PC-9 (cell line): ENCODE results near the gene AQP2. TPM values are rescaled to one million over a fixed set of nuclear protein-coding genes. Genes with fewer than 3 reads are reported as not detected.

ENCODE experiments used
- BruUV-seq: library from RNA; stranded (reverse); fragments of 400-500 nt; replicated peaks from 2 replicates; lab custom pipeline; 2021; lab: Mats Ljungman, UMichigan
- CTCF ChIA-PET: fragments of 300-600 bp; sonication (Branson Sonifier 250); formaldehyde crosslinking; loops from one replicate; lab custom pipeline; 2022; ENCODE audit warnings: antibody characterized with exemption; lab: Charles Lee
- POLR2A ChIA-PET: fragments of 300-600 bp; sonication (Branson Sonifier 250); formaldehyde crosslinking; loops from one replicate; lab custom pipeline; 2022; ENCODE audit warnings: antibody characterized with exemption; ENCODE audit not compliant: unreplicated experiment; lab: Charles Lee
- DNase-seq, 2 experiments: peaks; one replicate each; pipeline versions ENCODE4 v3.0.0 to v3.0.0-alpha.2; 2015 to 2022; ENCODE audit warnings: mixed read lengths in 1 of 2
- H2AFZ ChIP-seq: fragments of 200-600 bp; sonication (generic); 2 replicates; pipeline ENCODE4 v1.8.1; 2017; ENCODE audit warnings: antibody characterized with exemption
- H3F3A ChIP-seq: fragments of 200-600 bp; sonication (generic); 2 replicates; pipeline ENCODE4 v1.8.1; 2017; ENCODE audit warnings: antibody characterized with exemption, mild to moderate bottlenecking, low read depth; ENCODE audit not compliant: insufficient read depth
- H3K27ac ChIP-seq: fragments of 200-600 bp; sonication (generic); 2 replicates; pipeline ENCODE4 v1.6.1; 2016; ENCODE audit warnings: mixed run types
- H3K27me3 ChIP-seq: fragments of 200-600 bp; sonication (generic); 2 replicates; pipeline ENCODE4 v1.6.1; 2016; ENCODE audit warnings: low read depth, mixed run types; ENCODE audit not compliant: insufficient read depth
- H3K36me3 ChIP-seq: fragments of 200-600 bp; sonication (generic); 2 replicates; pipeline ENCODE4 v1.6.1; 2016; ENCODE audit warnings: low read depth, mixed run types
- H3K4me1 ChIP-seq: fragments of 200-600 bp; sonication (generic); replicated peaks from 2 replicates; pipeline ENCODE4 v1.6.1; 2016; ENCODE audit warnings: mixed run types; ENCODE audit not compliant: insufficient read depth
- H3K4me2 ChIP-seq: fragments of 200-600 bp; sonication (generic); 2 replicates; pipeline ENCODE4 v1.6.1; 2017; ENCODE audit warnings: mixed run types
- H3K4me3 ChIP-seq: fragments of 200-600 bp; sonication (generic); 2 replicates; pipeline ENCODE4 v1.6.1; 2016; ENCODE audit warnings: mixed run types
- H3K79me2 ChIP-seq: fragments of 200-600 bp; sonication (generic); 2 replicates; pipeline ENCODE4 v1.6.1; 2017; ENCODE audit warnings: low read depth, mixed run types
- H3K9me2 ChIP-seq: fragments of 200-600 bp; sonication (generic); 2 replicates; pipeline ENCODE4 v1.8.1; 2017; ENCODE audit warnings: mild to moderate bottlenecking; ENCODE audit not compliant: insufficient read depth
- H3K9me3 ChIP-seq: fragments of 200-600 bp; sonication (generic); 2 replicates; pipeline ENCODE4 v1.8.1; 2016; ENCODE audit warnings: low read depth; ENCODE audit not compliant: insufficient read depth
- H4K20me1 ChIP-seq: fragments of 200-600 bp; sonication (generic); 2 replicates; pipeline ENCODE4 v1.8.1; 2017; ENCODE audit not compliant: insufficient read depth
- CTCF ChIP-seq: fragments of 200-600 bp; sonication (generic); conservative IDR thresholded peaks from 2 replicates; pipeline ENCODE4 v1.6.1; 2017; ENCODE audit warnings: mixed run types, antibody characterized with exemption, mild to moderate bottlenecking, moderate library complexity
- EZH2 ChIP-seq: fragments of 200-600 bp; sonication (generic); IDR thresholded peaks from 2 replicates; pipeline ENCODE4 v1.8.0; 2017; ENCODE audit warnings: antibody characterized with exemption, low read depth
- intact Hi-C: fragments of 100-400 bp; cut with micrococcal nuclease; formaldehyde crosslinking; loops from one replicate; pipeline ENCODE4 v1.10.0; 2022; ENCODE audit not compliant: unreplicated experiment
- total RNA-seq: library from RNA; stranded (reverse); gene quantifications from 2 replicates; pipeline ENCODE4 v1.2.3, GENCODE V29; 2021

The AQP2 gene
- total RNA-seq, 1 experiment from 2014 or later: not detected

- H3K36me3 ChIP-seq: no peaks in the 10 kb centered on the region
- no peaks in the 10 kb centered on the region for H3K9me2 ChIP-seq
- H3K27me3 ChIP-seq: no peaks in the 10 kb centered on the region
- H2AFZ ChIP-seq: no peak overlapping the region
- no peak for TF ChIP-seq EZH2
- TF ChIP-seq CTCF: no peak
- H3K4me3 ChIP-seq: no peak overlapping the region
- no peaks in the 10 kb centered on the region for H3K9me3 ChIP-seq
- H3K4me2 ChIP-seq: no peak overlapping the region
- intact Hi-C loops: no loop called here
- H3K27ac ChIP-seq: no peak overlapping the region
- no peaks in the 10 kb centered on the region; the same call in 1 of the 2 replicates for H3K4me1 ChIP-seq
- no peaks in the 10 kb centered on the region for H3F3A ChIP-seq
- H3K79me2 ChIP-seq: no peaks in the 10 kb centered on the region
- CTCF ChIA-PET: no interaction called here
- no TSS peak for BruUV-seq
- no peaks in the 10 kb centered on the region for H4K20me1 ChIP-seq
- POLR2A ChIA-PET: no interaction called here
- DNase-seq: no peak
Observed at GRCh38 chr12:49921936-49922335, 28.6 kb upstream of the AQP2 start.

GRCh38 chr12:49922349-49923034 lies 28.0 kb upstream of the AQP2 start:
- BruUV-seq: no TSS peak
- Histone ChIP-seq H3K9me3 (no peaks in the 10 kb centered on the region), H3K4me2 (no peak overlapping the region), H3K27me3 (no peaks in the 10 kb centered on the region), H3K79me2 (no peaks in the 10 kb centered on the region), H3K36me3 (no peaks in the 10 kb centered on the region), H2AFZ (no peak overlapping the region), H3F3A (no peaks in the 10 kb centered on the region), H3K4me3 (no peak overlapping the region), H3K9me2 (no peaks in the 10 kb centered on the region), H3K27ac (no peak overlapping the region), H3K4me1 (no peaks in the 10 kb centered on the region; the same call in 1 of the 2 replicates), H4K20me1 (no peaks in the 10 kb centered on the region)
- no peak for DNase-seq
- no peak for TF ChIP-seq EZH2
- TF ChIP-seq CTCF: no peak
- intact Hi-C loops: no loop called here
- ChIA-PET CTCF (interaction anchor here (0.6 kb wide), 1 partner anchor 55 kb away, joined by 4 read pairs; no protein-coding TSS in a partner anchor), POLR2A (no interaction called here)

- CTCF ChIA-PET: interaction anchor here (0.6 kb wide), 1 partner anchor 55 kb away, joined by 4 read pairs; no protein-coding TSS in a partner anchor
- POLR2A ChIA-PET: no interaction called here
- no peak for DNase-seq
Observed at GRCh38 chr12:49923035-49923644, 27.4 kb upstream of the AQP2 start.

More at GRCh38 chr12:49923035-49923644, 27.4 kb upstream of the AQP2 start:
- Histone ChIP-seq H3K4me3 (no peak overlapping the region), H2AFZ (no peak overlapping the region), H3F3A (no peaks in the 10 kb centered on the region), H3K9me2 (no peaks in the 10 kb centered on the region), H3K9me3 (no peaks in the 10 kb centered on the region), H3K79me2 (no peaks in the 10 kb centered on the region), H4K20me1 (no peaks in the 10 kb centered on the region), H3K27ac (no peak overlapping the region), H3K36me3 (no peaks in the 10 kb centered on the region), H3K4me2 (no peak overlapping the region), H3K27me3 (no peaks in the 10 kb centered on the region), H3K4me1 (no peaks in the 10 kb centered on the region; the same call in 1 of the 2 replicates)
- TF ChIP-seq EZH2: no peak
- no peak for TF ChIP-seq CTCF
- intact Hi-C loops: no loop called here
- no TSS peak for BruUV-seq
